ENCODE measurements around the gene SLC7A8. TPM values are rescaled to one million over a fixed set of nuclear protein-coding genes. Genes with fewer than 3 reads are reported as not detected.

Gene SLC7A8
- total RNA-seq, 2 experiments from 2014 or later = 4.0 to 11.4 TPM

GRCh38 chr14:23217032-23218020 is 33.9 kb upstream of the SLC7A8 start:
- Histone ChIP-seq H3K9me3 (ENCODE audit: low read length) (no peaks in the 10 kb centered on the region), H3K4me1 (ENCODE audit: insufficient read depth, low read length, poor library complexity, severe bottlenecking) (no peaks in the 10 kb centered on the region), H3K79me2 (ENCODE audit: insufficient read depth, low read depth, low read length) (no peaks in the 10 kb centered on the region), H3K9me2 (ENCODE audit: insufficient read depth, low read length) (no peaks in the 10 kb centered on the region), H4K20me1 (ENCODE audit: insufficient read depth, low read length) (no peaks in the 10 kb centered on the region), H2AFZ (ENCODE audit: low read length) (no peak overlapping the region), H3K27ac (ENCODE audit: low read depth, low read length, poor library complexity, severe bottlenecking) (no peak overlapping the region), H3K4me3 (ENCODE audit: low read depth, low read length, poor library complexity, severe bottlenecking) (no peak overlapping the region), H3K36me3 (ENCODE audit: insufficient read depth, low read length) (no peaks in the 10 kb centered on the region), H3K4me2 (ENCODE audit: low read length) (no peak overlapping the region)
- ChIA-PET CTCF (ENCODE audit: unreplicated experiment) (no interaction called here), POLR2A (interaction anchor here (0.8 kb wide), 1 partner anchor 12 kb away, joined by 3 read pairs; no protein-coding TSS in a partner anchor)
- TF ChIP-seq CTCF (conservative IDR thresholded peaks at IDR 0.05; ENCODE audit: low read length) (no peak), EZH2phosphoT487 (IDR thresholded peaks at IDR 0.05; ENCODE audit: borderline replicate concordance, low read depth, low read length) (no peak)
- no peak for DNase-seq (ENCODE audit: low spot score)
- intact Hi-C loops (cut with micrococcal nuclease; ENCODE audit: unreplicated experiment) = no loop called here
- no TSS peak for BruUV-seq (replicated peaks)

GRCh38 chr14:23215421-23215820 is 32.0 kb upstream of the SLC7A8 start:
- CTCF ChIA-PET (ENCODE audit: unreplicated experiment) = no interaction called here
- DNase-seq (ENCODE audit: low spot score) = no peak

More at GRCh38 chr14:23215421-23215820, 32.0 kb upstream of the SLC7A8 start:
- H3K79me2 ChIP-seq (ENCODE audit: insufficient read depth, low read depth, low read length) = no peaks in the 10 kb centered on the region
- no peak overlapping the region for H3K4me3 ChIP-seq (ENCODE audit: low read depth, low read length, poor library complexity, severe bottlenecking)
- no peaks in the 10 kb centered on the region for H3K36me3 ChIP-seq (ENCODE audit: insufficient read depth, low read length)
- TF ChIP-seq CTCF (conservative IDR thresholded peaks at IDR 0.05; ENCODE audit: low read length) (no peak), EZH2phosphoT487 (IDR thresholded peaks at IDR 0.05; ENCODE audit: borderline replicate concordance, low read depth, low read length) (no peak)
- H3K27ac ChIP-seq (ENCODE audit: low read depth, low read length, poor library complexity, severe bottlenecking) = no peak overlapping the region
- intact Hi-C loops (cut with micrococcal nuclease; ENCODE audit: unreplicated experiment) = no loop called here
- H3K9me3 ChIP-seq (ENCODE audit: low read length) = no peaks in the 10 kb centered on the region
- no TSS peak for BruUV-seq (replicated peaks)
- no peaks in the 10 kb centered on the region for H3K9me2 ChIP-seq (ENCODE audit: insufficient read depth, low read length)
- H3K4me2 ChIP-seq (ENCODE audit: low read length) = no peak overlapping the region
- H3K4me1 ChIP-seq (ENCODE audit: insufficient read depth, low read length, poor library complexity, severe bottlenecking) = no peaks in the 10 kb centered on the region
- POLR2A ChIA-PET = no interaction called here
- no peak overlapping the region for H2AFZ ChIP-seq (ENCODE audit: low read length)
- H4K20me1 ChIP-seq (ENCODE audit: insufficient read depth, low read length) = no peaks in the 10 kb centered on the region
